SK-N-SH treated with all-trans-retinoic acid at 6 μM for 48 hours (cell line): Measurements from ENCODE around the gene ANKRD49.

Experiments used
- ATAC-seq: fragments of 200-7000 bp; cut with Tn5 transposase; 3 replicates; pipeline ENCODE4 v1.9.1; 2020; ENCODE audit warnings: mild to moderate bottlenecking, moderate library complexity
- ARNTL ChIP-seq: fragments of 450-650 bp; formaldehyde crosslinking; IDR thresholded peaks from 2 replicates; pipeline ENCODE4 v1.5.0; 2020; ENCODE audit warnings: low read depth, mild to moderate bottlenecking, moderate library complexity, borderline replicate concordance
- BACH2 ChIP-seq: fragments of 250-450 bp; sonication (Bioruptor Pico); IDR thresholded peaks from 2 replicates; pipeline ENCODE4 v1.9.0; 2021; ENCODE audit warnings: mild to moderate bottlenecking, borderline replicate concordance
- CREB5 ChIP-seq: fragments of 250-450 bp; sonication (Bioruptor Pico); IDR thresholded peaks from 2 replicates; pipeline ENCODE4 v1.5.1; 2020; ENCODE audit warnings: low read depth, mild to moderate bottlenecking, moderate library complexity
- CSDC2 ChIP-seq: fragments of 250-450 bp; sonication (Bioruptor Pico); IDR thresholded peaks from 2 replicates; pipeline ENCODE4 v1.5.0; 2020; ENCODE audit warnings: mild to moderate bottlenecking, moderate library complexity
- CSRNP3 ChIP-seq: fragments of 250-450 bp; sonication (Bioruptor Pico); IDR thresholded peaks from 2 replicates; pipeline ENCODE4 v1.5.1; 2021; ENCODE audit warnings: mild to moderate bottlenecking, moderate library complexity
- GLIS3 ChIP-seq: fragments of 250-450 bp; sonication (Bioruptor Pico); IDR thresholded peaks from 2 replicates; pipeline ENCODE4 v1.5.0; 2020; ENCODE audit warnings: mild to moderate bottlenecking, moderate library complexity
- ISL1 ChIP-seq: fragments of 250-450 bp; sonication (Bioruptor Pico); IDR thresholded peaks from 2 replicates; pipeline ENCODE4 v2.1.2; 2022; ENCODE audit warnings: mild to moderate bottlenecking, moderate library complexity
- OSR1 ChIP-seq: fragments of 250-450 bp; sonication (Bioruptor Pico); IDR thresholded peaks from 2 replicates; pipeline ENCODE4 v1.8.0; 2022; ENCODE audit warnings: moderate library complexity, mild to moderate bottlenecking, inconsistent platforms
- PATZ1 ChIP-seq: fragments of 250-450 bp; sonication (Bioruptor Pico); IDR thresholded peaks from 2 replicates; pipeline ENCODE4 v1.8.0; 2020; ENCODE audit warnings: mild to moderate bottlenecking, moderate library complexity, borderline replicate concordance
- POU6F1 ChIP-seq: fragments of 250-450 bp; sonication (Bioruptor Pico); IDR thresholded peaks from 2 replicates; pipeline ENCODE4 v1.8.0; 2021; ENCODE audit warnings: low read depth, mild to moderate bottlenecking, moderate library complexity, borderline replicate concordance
- PPARA ChIP-seq: fragments of 250-450 bp; sonication (Bioruptor Pico); IDR thresholded peaks from 2 replicates; pipeline ENCODE4 v1.5.0; 2020; ENCODE audit warnings: mild to moderate bottlenecking, borderline replicate concordance
- RARB ChIP-seq: fragments of 250-450 bp; sonication (Bioruptor Pico); IDR thresholded peaks from 2 replicates; pipeline ENCODE4 v1.8.0; 2021; ENCODE audit warnings: mild to moderate bottlenecking, moderate library complexity
- SNAI2 ChIP-seq: fragments of 250-450 bp; sonication (Bioruptor Pico); IDR thresholded peaks from 2 replicates; pipeline ENCODE4 v1.5.0; 2020; ENCODE audit warnings: mild to moderate bottlenecking, moderate library complexity
- TCF4 ChIP-seq: fragments of 250-450 bp; sonication (Bioruptor Pico); IDR thresholded peaks from 2 replicates; pipeline ENCODE4 v1.8.0; 2021; ENCODE audit warnings: mild to moderate bottlenecking, moderate library complexity, borderline replicate concordance
- TOX ChIP-seq: fragments of 250-450 bp; sonication (Bioruptor Pico); IDR thresholded peaks from 2 replicates; pipeline ENCODE4 v1.8.0; 2021; ENCODE audit warnings: mild to moderate bottlenecking, moderate library complexity, borderline replicate concordance
- TSHZ2 ChIP-seq: fragments of 250-450 bp; sonication (Bioruptor Pico); IDR thresholded peaks from 2 replicates; pipeline ENCODE4 v1.5.0; 2020; ENCODE audit warnings: mild to moderate bottlenecking, moderate library complexity
- ZC3H10 ChIP-seq: fragments of 250-450 bp; sonication (Bioruptor Pico); IDR thresholded peaks from 2 replicates; pipeline ENCODE4 v1.5.1; 2021; ENCODE audit warnings: mild to moderate bottlenecking, moderate library complexity
- ZFP30 ChIP-seq: fragments of 450-650 bp; formaldehyde crosslinking; IDR thresholded peaks from 2 replicates; pipeline ENCODE4 v1.5.0; 2022; ENCODE audit warnings: mild to moderate bottlenecking, moderate library complexity
- ZNF565 ChIP-seq: fragments of 450-650 bp; formaldehyde crosslinking; conservative IDR thresholded peaks from 2 replicates; pipeline ENCODE4 v1.5.0; 2020; ENCODE audit warnings: low read depth, mild to moderate bottlenecking, moderate library complexity
- ZNF70 ChIP-seq: fragments of 450-650 bp; formaldehyde crosslinking; IDR thresholded peaks from 2 replicates; pipeline ENCODE4 v1.5.0; 2020; ENCODE audit warnings: mild to moderate bottlenecking, moderate library complexity
- ZNF8 ChIP-seq: fragments of 450-650 bp; formaldehyde crosslinking; IDR thresholded peaks from 2 replicates; pipeline ENCODE4 v1.5.0; 2020; ENCODE audit warnings: mild to moderate bottlenecking, moderate library complexity

ANKRD49 gene

GRCh38 chr11:94515398-94515797, 21.6 kb downstream of the ANKRD49 start:
- ATAC-seq = no peak
- no peak for TF ChIP-seq ISL1 (CRISPR knock-in tag)
- no peak for TF ChIP-seq RARB (CRISPR knock-in tag)
- no peak for TF ChIP-seq CREB5 (CRISPR knock-in tag)
- TF ChIP-seq ZC3H10 (CRISPR knock-in tag) = no peak
- TF ChIP-seq CSDC2 (CRISPR knock-in tag) = no peak
- no peak for TF ChIP-seq PATZ1

GRCh38 chr11:94516725-94517124, 22.9 kb downstream of the ANKRD49 start:
- no peak for ATAC-seq

GRCh38 chr11:94518300-94518699, 24.5 kb downstream of the ANKRD49 start:
- no peak for TF ChIP-seq OSR1 (CRISPR knock-in tag)
- TF ChIP-seq BACH2 = no peak
- TF ChIP-seq TCF4 (CRISPR knock-in tag) = no peak
- TF ChIP-seq GLIS3 (CRISPR knock-in tag) = no peak
- TF ChIP-seq ZNF70 (CRISPR knock-in tag) = no peak
- no peak for TF ChIP-seq ZNF8 (CRISPR knock-in tag)
- no peak for TF ChIP-seq PPARA (CRISPR knock-in tag)
- no peak for TF ChIP-seq ZFP30
- TF ChIP-seq TOX (CRISPR knock-in tag) = no peak
- TF ChIP-seq POU6F1 = no peak
- no peak for TF ChIP-seq RARB (CRISPR knock-in tag)
- TF ChIP-seq CREB5 (CRISPR knock-in tag) = no peak
- TF ChIP-seq ZNF565 = no peak
- no peak for TF ChIP-seq PATZ1
- TF ChIP-seq CSRNP3 (CRISPR knock-in tag) = no peak
- no peak for TF ChIP-seq ARNTL (CRISPR knock-in tag)
- TF ChIP-seq, all 23 proteins: peak for 0
- ATAC-seq = no peak

More at GRCh38 chr11:94516725-94517124, 22.9 kb downstream of the ANKRD49 start:
- TF ChIP-seq TSHZ2 (no peak), SNAI2 (CRISPR knock-in tag) (no peak)
